ENCODE results near the gene PAGE4. TPM values are rescaled to one million over a fixed set of nuclear protein-coding genes. Genes with fewer than 3 reads are reported as not detected.

PAGE4 gene
- total RNA-seq, 4 donors from 2014 or later, result not detected

DNA sequence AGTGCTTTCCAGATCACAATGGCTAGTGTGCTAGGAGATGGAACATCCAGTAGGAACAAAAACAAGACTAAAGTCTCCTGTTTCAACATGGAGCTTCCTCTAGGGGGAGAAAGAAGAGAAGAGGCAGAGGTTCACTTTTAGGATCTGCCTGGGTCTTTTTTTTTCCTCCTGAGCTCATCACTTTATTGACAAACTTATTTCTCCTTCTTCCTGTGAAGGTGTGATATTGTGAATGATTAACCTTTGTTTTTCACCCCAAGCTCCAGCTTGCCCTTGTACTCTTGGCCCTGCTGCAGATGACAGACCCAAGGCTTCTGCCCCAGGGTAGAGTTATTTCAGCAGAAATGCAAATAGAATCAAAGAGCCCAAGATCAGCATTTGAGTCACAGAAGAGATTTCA, 13.5 kb downstream of the PAGE4 start:
- Histone ChIP-seq H3K4me3 (no peak overlapping the region), H3K27me3 (peaks cover 0 to 7% of the 10 kb centered on the region in 2 donors), H3K4me1 (no peaks in the 10 kb centered on the region), H3K9me3 (no peaks in the 10 kb centered on the region), H3K36me3 (no peaks in the 10 kb centered on the region), H3K27ac (no peak overlapping the region)
- DNase-seq (ENCODE audit: low spot score in 2 of 2), result no peak
- no peak for TF ChIP-seq POLR2A (IDR thresholded peaks at IDR 0.05)
- TF ChIP-seq, protein P1, sequence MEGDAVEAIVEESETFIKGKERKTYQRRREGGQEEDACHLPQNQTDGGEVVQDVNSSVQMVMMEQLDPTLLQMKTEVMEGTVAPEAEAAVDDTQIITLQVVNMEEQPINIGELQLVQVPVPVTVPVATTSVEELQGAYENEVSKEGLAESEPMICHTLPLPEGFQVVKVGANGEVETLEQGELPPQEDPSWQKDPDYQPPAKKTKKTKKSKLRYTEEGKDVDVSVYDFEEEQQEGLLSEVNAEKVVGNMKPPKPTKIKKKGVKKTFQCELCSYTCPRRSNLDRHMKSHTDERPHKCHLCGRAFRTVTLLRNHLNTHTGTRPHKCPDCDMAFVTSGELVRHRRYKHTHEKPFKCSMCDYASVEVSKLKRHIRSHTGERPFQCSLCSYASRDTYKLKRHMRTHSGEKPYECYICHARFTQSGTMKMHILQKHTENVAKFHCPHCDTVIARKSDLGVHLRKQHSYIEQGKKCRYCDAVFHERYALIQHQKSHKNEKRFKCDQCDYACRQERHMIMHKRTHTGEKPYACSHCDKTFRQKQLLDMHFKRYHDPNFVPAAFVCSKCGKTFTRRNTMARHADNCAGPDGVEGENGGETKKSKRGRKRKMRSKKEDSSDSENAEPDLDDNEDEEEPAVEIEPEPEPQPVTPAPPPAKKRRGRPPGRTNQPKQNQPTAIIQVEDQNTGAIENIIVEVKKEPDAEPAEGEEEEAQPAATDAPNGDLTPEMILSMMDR (IDR thresholded peaks at IDR 0.05), result no peak
- no peak for TF ChIP-seq EP300 (IDR thresholded peaks at IDR 0.05)

DNA sequence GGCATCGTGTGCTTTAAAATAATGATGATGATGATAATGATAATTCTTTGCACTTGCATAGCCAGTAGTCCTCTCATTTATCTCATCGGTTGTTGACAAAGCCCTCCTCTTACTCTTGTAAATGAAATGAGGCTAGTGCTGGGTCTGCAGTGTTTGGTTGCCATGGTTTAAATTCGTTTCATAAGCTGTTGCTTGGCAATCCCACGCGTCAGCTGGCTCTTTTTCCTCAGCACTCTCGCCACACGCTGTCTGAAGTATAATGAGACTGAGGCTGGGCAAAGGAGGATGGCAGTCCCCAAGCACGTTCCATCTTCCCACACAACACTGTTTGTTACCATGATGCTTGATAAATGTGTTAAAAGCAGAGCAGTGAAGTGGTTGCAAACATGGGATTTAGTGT, 15.5 kb downstream of the PAGE4 start:
- no peak for DNase-seq (ENCODE audit: low spot score in 2 of 2)
- no peak for TF ChIP-seq EP300 (IDR thresholded peaks at IDR 0.05)
- 59 to 64% methylated on average over 8 of the region's 8 CpGs for WGBS, 2 donors

DNA sequence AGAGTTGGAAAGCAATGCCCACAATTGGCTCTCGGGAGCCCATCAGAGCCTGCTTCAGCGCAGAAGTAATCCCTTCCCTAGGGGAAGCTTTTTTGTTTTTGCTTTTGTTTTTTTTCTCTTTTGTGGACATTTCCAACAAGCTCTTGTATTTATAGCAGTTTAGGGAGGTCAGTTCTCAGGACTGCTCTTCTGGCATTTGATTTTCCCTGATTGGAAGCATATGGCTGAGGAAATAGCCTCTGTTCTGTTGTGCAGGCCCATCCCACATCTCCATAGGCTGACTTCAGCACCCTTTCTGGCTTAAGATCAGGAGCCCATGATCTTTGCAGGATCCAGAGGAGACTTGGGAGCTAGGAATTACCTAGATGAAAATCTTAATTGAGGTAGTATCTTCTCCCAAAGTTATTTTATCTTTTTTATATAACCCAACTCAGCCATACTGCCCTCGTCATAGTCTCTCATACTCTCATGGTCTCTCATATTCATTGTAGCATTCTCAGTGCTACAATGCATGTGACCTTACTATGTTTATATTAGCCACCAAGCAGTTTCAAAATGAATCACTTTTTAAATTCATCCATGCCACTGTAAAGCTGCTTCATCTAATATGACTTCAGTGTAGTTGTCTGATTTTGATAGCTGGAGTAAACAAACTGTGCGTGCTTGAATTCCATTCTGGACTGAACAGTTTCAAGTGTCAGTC, 16.7 kb downstream of the PAGE4 start:
- 72 to 77% methylated on average over 4 of the region's 4 CpGs for WGBS, 2 donors
- DNase-seq (ENCODE audit: low spot score in 2 of 2), result no peak
- no peaks in the 10 kb centered on the region for H3K27me3 ChIP-seq
- no peak overlapping the region for H3K4me3 ChIP-seq
- no peak overlapping the region for H3K27ac ChIP-seq
- no peaks in the 10 kb centered on the region for H3K4me1 ChIP-seq
- H3K36me3 ChIP-seq, result no peaks in the 10 kb centered on the region
- TF ChIP-seq EP300 (IDR thresholded peaks at IDR 0.05) (no peak), POLR2A (IDR thresholded peaks at IDR 0.05) (no peak)
- TF ChIP-seq, protein P1 (IDR thresholded peaks at IDR 0.05), result no peak
- no peaks in the 10 kb centered on the region for H3K9me3 ChIP-seq

More for the DNA sequence above, 15.5 kb downstream of the PAGE4 start:
- H3K36me3 ChIP-seq, result no peaks in the 10 kb centered on the region
- H3K27ac ChIP-seq, result no peak overlapping the region
- no peak overlapping the region for H3K4me3 ChIP-seq
- no peaks in the 10 kb centered on the region for H3K9me3 ChIP-seq
- no peaks in the 10 kb centered on the region for H3K27me3 ChIP-seq
- H3K4me1 ChIP-seq, result no peaks in the 10 kb centered on the region

DNA sequence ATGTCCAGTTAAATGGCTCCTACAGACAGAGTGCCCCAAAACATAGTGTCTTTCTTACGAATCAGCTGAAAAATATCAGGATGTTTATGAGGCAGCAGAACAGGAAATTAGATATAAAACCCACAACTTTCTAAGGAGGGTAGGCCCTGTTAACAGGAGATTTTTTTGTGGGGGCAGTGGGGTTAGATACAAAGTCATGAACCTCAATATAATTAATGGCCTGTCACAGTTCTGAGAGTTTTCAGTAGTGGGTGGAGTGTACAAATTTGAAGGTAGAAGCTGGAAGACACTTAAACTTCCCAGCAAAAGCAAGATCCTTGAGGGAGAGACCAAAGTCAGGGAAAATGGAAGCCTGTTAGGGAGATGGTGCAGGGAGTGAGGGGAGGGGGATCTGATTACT, 17.4 kb downstream of the PAGE4 start:
- Histone ChIP-seq H3K9me3 (no peaks in the 10 kb centered on the region), H3K27ac (no peak overlapping the region), H3K4me3 (no peak overlapping the region), H3K4me1 (no peaks in the 10 kb centered on the region), H3K27me3 (no peaks in the 10 kb centered on the region), H3K36me3 (no peaks in the 10 kb centered on the region)
- DNase-seq (ENCODE audit: low spot score in 2 of 2), result no peak
- TF ChIP-seq POLR2A (IDR thresholded peaks at IDR 0.05), result no peak
- TF ChIP-seq EP300 (IDR thresholded peaks at IDR 0.05), result no peak
- TF ChIP-seq, protein P1 (IDR thresholded peaks at IDR 0.05), result no peak
- WGBS, 2 donors, result 55 to 62% methylated on average over 1 of the region's 1 CpG

DNA sequence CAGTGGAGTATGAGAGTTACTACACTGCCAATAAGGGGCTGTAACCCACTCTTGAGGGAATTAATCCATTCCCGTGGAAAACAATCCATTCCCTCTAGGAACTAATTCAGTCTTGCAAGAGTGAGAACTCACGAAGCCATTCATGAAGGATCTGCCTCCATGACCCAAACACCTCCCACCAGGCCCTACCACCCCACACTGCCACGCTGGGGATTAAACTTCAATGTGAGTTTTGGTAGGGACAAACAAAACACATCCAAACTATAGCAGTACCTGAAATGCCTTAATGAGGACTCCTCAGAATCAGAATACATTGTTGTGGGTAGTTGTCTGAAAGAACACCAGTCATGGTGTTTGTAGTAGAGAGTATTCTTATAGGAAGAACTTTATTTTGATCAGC, 19.2 kb downstream of the PAGE4 start:
- Histone ChIP-seq H3K9me3 (no peaks in the 10 kb centered on the region), H3K36me3 (no peaks in the 10 kb centered on the region), H3K4me3 (no peak overlapping the region), H3K27me3 (no peaks in the 10 kb centered on the region), H3K4me1 (no peaks in the 10 kb centered on the region), H3K27ac (no peak overlapping the region)
- TF ChIP-seq, protein P1 (IDR thresholded peaks at IDR 0.05), result no peak
- 51 to 79% methylated on average over 3 of the region's 3 CpGs for WGBS, 2 donors
- no peak for DNase-seq (ENCODE audit: low spot score in 2 of 2)

DNA sequence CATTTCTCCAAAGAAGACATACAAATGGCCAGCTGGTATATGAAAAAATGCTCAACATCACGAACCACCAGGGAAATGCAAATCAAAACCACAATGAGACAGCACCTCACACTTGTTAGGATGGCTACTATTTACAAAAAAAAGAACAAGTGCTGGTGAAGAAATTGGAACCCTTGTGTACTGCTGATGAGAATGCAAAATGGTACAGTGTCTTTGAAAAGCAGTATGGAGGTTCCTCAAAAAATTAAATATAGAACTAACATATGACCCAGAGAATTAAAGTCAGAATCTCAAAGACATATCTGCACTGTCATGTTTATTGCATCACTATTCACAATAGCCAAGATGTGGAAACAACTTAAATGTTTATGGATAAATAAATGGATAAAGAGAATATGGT, 20.9 kb downstream of the PAGE4 start:
- Histone ChIP-seq H3K36me3 (no peaks in the 10 kb centered on the region), H3K9me3 (no peaks in the 10 kb centered on the region), H3K27me3 (no peaks in the 10 kb centered on the region), H3K27ac (no peak overlapping the region), H3K4me1 (no peaks in the 10 kb centered on the region), H3K4me3 (no peak overlapping the region)
- 51 to 71% methylated on average over 1 of the region's 1 CpG for WGBS, 2 donors
- DNase-seq (ENCODE audit: low spot score in 2 of 2), result no peak
- TF ChIP-seq, protein P1 (IDR thresholded peaks at IDR 0.05), result no peak
- TF ChIP-seq POLR2A (IDR thresholded peaks at IDR 0.05) (no peak), EP300 (IDR thresholded peaks at IDR 0.05) (no peak)
